Caco-2 (cell line): Measurements from ENCODE around the gene P2RX6. TPM values are rescaled to one million over a fixed set of nuclear protein-coding genes. Genes with fewer than 3 reads are reported as not detected.

Experiments
- BruUV-seq: library from RNA; stranded (reverse); fragments of 400-500 nt; replicated peaks from 2 replicates; lab custom pipeline; 2021; lab: Mats Ljungman, UMichigan
- CTCF ChIA-PET: fragments of 300-600 bp; sonication (Branson Sonifier 250); formaldehyde crosslinking; loops from one replicate; lab custom pipeline; 2022; ENCODE audit warnings: antibody characterized with exemption; lab: Charles Lee
- POLR2A ChIA-PET: fragments of 300-600 bp; sonication (Branson Sonifier 250); formaldehyde crosslinking; loops from one replicate; lab custom pipeline; 2022; ENCODE audit warnings: antibody characterized with exemption; lab: Charles Lee
- DNase-seq, 2 experiments: peaks; one replicate each; pipeline versions ENCODE4 v3.0.0 to v3.0.0-alpha.2; 2020 to 2022
- H3K27me3 ChIP-seq: replicated peaks from 2 replicates; pipeline ENCODE4 v1.6.0; 2011; ENCODE audit warnings: low read length; ENCODE audit not compliant: control insufficient read depth, insufficient read depth
- H3K36me3 ChIP-seq: 2 replicates; pipeline ENCODE4 v1.5.1; 2011; ENCODE audit warnings: low read length; ENCODE audit not compliant: control insufficient read depth, insufficient read depth
- H3K4me1 ChIP-seq: fragments of 250-450 bp; sonication (Bioruptor Pico); 2 replicates; pipeline ENCODE4 v1.5.1; 2020; ENCODE audit warnings: mild to moderate bottlenecking
- H3K4me3 ChIP-seq: 2 replicates; pipeline ENCODE4 v1.5.1; 2011; ENCODE audit warnings: low read depth, mild to moderate bottlenecking, control low read depth, low read length
- H3K9me3 ChIP-seq: fragments of 250-450 bp; sonication (Bioruptor Pico); 2 replicates; pipeline ENCODE4 v1.5.1; 2020; ENCODE audit warnings: mild to moderate bottlenecking, moderate library complexity
- H3K27ac Mint-ChIP-seq: one replicate; pipeline ENCODE4 v1.8.0; 2022; ENCODE audit warnings: mixed read lengths; ENCODE audit not compliant: unreplicated experiment
- H3K27me3 Mint-ChIP-seq: one replicate; pipeline ENCODE4 v1.8.0; 2022; ENCODE audit warnings: mixed read lengths; ENCODE audit not compliant: insufficient read depth, unreplicated experiment
- H3K36me3 Mint-ChIP-seq: one replicate; pipeline ENCODE4 v1.8.0; 2022; ENCODE audit warnings: mild to moderate bottlenecking, mixed read lengths; ENCODE audit not compliant: insufficient read depth, unreplicated experiment
- H3K4me1 Mint-ChIP-seq: one replicate; pipeline ENCODE4 v1.8.0; 2022; ENCODE audit warnings: low read depth, mixed read lengths; ENCODE audit not compliant: unreplicated experiment
- H3K4me3 Mint-ChIP-seq: one replicate; pipeline ENCODE4 v1.8.0; 2022; ENCODE audit warnings: mild to moderate bottlenecking, moderate library complexity, mixed read lengths; ENCODE audit not compliant: unreplicated experiment
- H3K9me3 Mint-ChIP-seq: one replicate; pipeline ENCODE4 v1.8.0; 2022; ENCODE audit warnings: mixed read lengths; ENCODE audit not compliant: unreplicated experiment
- CTCF ChIP-seq, 2 experiments: fragments of 200-600 bp in 1 of 2; IDR thresholded peaks; 1 replicate in 1 of 2; 2 replicates in 1 of 2; pipeline versions ENCODE4 v1.5.1 to v1.8.0; 2011 to 2022; ENCODE audit warnings: antibody characterized with exemption in 1 of 2, control low read depth in 1 of 2, inconsistent platforms in 1 of 2, low read depth in 1 of 2, low read length in 1 of 2, mild to moderate bottlenecking in 1 of 2, moderate library complexity in 1 of 2; ENCODE audit not compliant: insufficient read depth in 1 of 2, severe bottlenecking in 1 of 2, unreplicated experiment in 1 of 2
- intact Hi-C: fragments of 100-400 bp; cut with micrococcal nuclease; formaldehyde crosslinking; loops from one replicate; pipeline ENCODE4 v1.10.0; 2022; ENCODE audit not compliant: unreplicated experiment
- total RNA-seq: library from RNA; stranded (reverse); gene quantifications from 2 replicates; pipeline ENCODE4 v1.2.3, GENCODE V29; 2022

P2RX6 gene
- total RNA-seq, 1 experiment from 2014 or later = 0.11 TPM

GRCh38 chr22:21025266-21025665, 10.3 kb downstream of the P2RX6 start:
- intact Hi-C loops = no loop called here
- Histone ChIP-seq H3K4me3 (no peak overlapping the region), H3K4me1 (peaks cover 23% of the 10 kb centered on the region), H3K27me3 (no peaks in the 10 kb centered on the region), H3K9me3 (no peaks in the 10 kb centered on the region), H3K36me3 (no peaks in the 10 kb centered on the region)
- H3K27ac Mint-ChIP-seq = no peak overlapping the region
- BruUV-seq = no TSS peak
- ChIA-PET POLR2A (no interaction called here), CTCF (no interaction called here)
- no peak for DNase-seq
- H3K27me3 Mint-ChIP-seq = no peaks in the 10 kb centered on the region
- H3K4me1 Mint-ChIP-seq = no peaks in the 10 kb centered on the region
- no peak overlapping the region for H3K4me3 Mint-ChIP-seq
- peaks cover 6% of the 10 kb centered on the region for H3K36me3 Mint-ChIP-seq
- TF ChIP-seq CTCF (IDR thresholded peaks at IDR 0.05; ENCODE audit: insufficient read depth in 1 of 2, low read depth in 1 of 2, low read length in 1 of 2, severe bottlenecking in 1 of 2, unreplicated experiment in 1 of 2) = no peak
- H3K9me3 Mint-ChIP-seq = no peaks in the 10 kb centered on the region

DNA sequence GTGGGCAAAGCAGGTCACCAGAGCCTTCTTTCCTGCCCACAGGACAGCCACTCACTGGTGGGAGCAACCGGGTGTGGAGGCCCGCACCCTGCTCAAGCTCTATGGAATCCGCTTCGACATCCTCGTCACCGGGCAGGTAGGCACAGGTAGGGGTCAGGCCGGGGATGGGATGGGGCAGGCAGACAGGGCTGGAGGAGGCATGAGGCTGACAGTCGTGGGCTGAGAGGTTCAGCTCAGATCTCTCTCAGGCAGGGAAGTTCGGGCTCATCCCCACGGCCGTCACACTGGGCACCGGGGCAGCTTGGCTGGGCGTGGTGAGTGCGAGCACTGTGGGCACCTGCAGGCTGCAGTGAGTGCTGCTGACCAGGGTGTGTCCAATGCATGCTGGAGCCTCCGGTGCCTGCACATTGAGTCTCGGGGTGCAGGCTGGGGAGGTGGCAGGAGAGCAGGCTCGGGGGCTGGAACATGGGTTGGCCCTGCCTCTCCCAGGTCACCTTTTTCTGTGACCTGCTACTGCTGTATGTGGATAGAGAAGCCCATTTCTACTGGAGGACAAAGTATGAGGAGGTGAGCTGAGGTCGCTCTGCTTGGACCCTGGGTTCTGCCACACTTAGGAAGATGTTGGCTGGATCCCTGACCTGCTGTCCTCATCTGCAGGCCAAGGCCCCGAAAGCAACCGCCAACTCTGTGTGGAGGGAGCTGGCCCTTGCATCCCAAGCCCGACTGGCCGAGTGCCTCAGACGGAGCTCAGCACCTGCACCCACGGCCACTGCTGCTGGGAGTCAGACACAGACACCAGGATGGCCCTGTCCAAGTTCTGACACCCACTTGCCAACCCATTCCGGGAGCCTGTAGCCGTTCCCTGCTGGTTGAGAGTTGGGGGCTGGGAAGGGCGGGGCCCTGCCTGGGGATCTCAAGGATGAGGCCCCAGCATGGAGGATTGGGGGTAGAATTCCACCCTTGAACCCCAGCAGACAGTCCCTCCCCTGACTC, 11.1 kb downstream of the P2RX6 start:
- no peak for DNase-seq
- intact Hi-C loops = no loop called here
- Mint-ChIP-seq H3K27me3 (no peaks in the 10 kb centered on the region), H3K4me3 (no peak overlapping the region), H3K36me3 (peaks cover 6% of the 10 kb centered on the region), H3K4me1 (no peaks in the 10 kb centered on the region), H3K27ac (no peak overlapping the region), H3K9me3 (no peaks in the 10 kb centered on the region)
- Histone ChIP-seq H3K9me3 (no peaks in the 10 kb centered on the region), H3K27me3 (no peaks in the 10 kb centered on the region), H3K36me3 (no peaks in the 10 kb centered on the region), H3K4me1 (peaks cover 23% of the 10 kb centered on the region), H3K4me3 (no peak overlapping the region)
- BruUV-seq = no TSS peak
- CTCF ChIA-PET = no interaction called here
- no peak for TF ChIP-seq CTCF (IDR thresholded peaks at IDR 0.05; ENCODE audit: insufficient read depth in 1 of 2, low read depth in 1 of 2, low read length in 1 of 2, severe bottlenecking in 1 of 2, unreplicated experiment in 1 of 2)
- POLR2A ChIA-PET = no interaction called here

DNA sequence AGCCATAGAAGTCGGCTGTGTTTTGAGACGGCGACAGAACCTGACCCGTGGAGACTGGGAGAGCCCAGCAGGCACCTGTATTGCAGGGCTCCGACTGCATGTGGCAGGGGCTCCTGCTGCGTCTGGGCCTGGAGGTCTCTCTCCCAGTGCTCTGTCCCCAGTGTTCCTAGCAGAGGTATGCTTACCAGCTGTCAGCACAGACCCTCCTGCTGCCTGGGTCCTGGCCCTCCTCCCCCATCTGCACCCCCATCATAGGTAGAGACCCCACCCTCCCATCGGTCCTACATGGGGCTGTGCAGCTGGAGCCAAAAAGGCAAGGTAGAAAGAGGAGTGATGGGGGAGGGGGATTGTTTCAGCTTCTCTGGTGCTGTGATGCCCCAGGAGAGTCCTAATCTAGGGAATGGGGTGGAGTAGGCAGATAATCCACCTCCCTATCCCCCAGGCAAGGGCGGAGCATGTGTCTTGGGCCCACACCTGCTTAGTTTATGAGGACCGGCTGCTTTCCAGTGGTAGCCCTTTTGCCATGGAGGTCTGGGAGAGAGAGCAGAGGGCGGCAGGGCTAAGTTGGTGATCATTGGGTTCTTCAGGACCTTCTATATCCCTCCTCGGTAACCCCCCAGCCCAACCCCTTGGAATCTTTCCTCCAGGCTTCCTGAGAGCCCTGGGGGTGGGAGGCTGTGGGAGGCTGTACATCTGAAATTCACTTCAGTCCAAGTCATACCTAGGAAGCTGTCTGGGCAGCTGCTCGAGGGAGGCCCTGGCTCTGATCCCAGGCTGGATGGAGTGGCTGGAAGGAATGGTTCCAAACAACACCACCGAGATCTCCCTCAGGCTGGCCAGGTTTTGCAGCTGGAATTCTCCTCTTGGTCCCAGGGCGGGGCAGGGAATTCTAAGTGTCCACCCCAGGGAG, 12.1 kb downstream of the P2RX6 start:
- TF ChIP-seq CTCF (IDR thresholded peaks at IDR 0.05; ENCODE audit: insufficient read depth in 1 of 2, low read depth in 1 of 2, low read length in 1 of 2, severe bottlenecking in 1 of 2, unreplicated experiment in 1 of 2) = no peak
- Histone ChIP-seq H3K4me1 (peaks cover 23% of the 10 kb centered on the region), H3K36me3 (no peaks in the 10 kb centered on the region), H3K9me3 (no peaks in the 10 kb centered on the region), H3K27me3 (no peaks in the 10 kb centered on the region), H3K4me3 (no peak overlapping the region)
- Mint-ChIP-seq H3K4me1 (no peaks in the 10 kb centered on the region), H3K36me3 (peaks cover 6% of the 10 kb centered on the region), H3K27ac (no peak overlapping the region), H3K27me3 (no peaks in the 10 kb centered on the region), H3K9me3 (no peaks in the 10 kb centered on the region), H3K4me3 (no peak overlapping the region)
- intact Hi-C loops = no loop called here
- peak; percentile 50 to 72 for DNase-seq
- ChIA-PET POLR2A (no interaction called here), CTCF (no interaction called here)
- BruUV-seq = no TSS peak
